Vagina (tissue), 2 donors: ENCODE data around the gene HBG2.

Experiments used
- POLR2AphosphoS5 ChIP-seq, 2 donors: sonication (generic); formaldehyde crosslinking; IDR thresholded peaks; one replicate each; pipeline ENCODE4 v1.9.0; 2017; ENCODE audit warnings: antibody characterized with exemption in 2 of 2, mild to moderate bottlenecking in 2 of 2, low read depth in 1 of 2; ENCODE audit not compliant: insufficient read depth in 1 of 2
- TF ChIP-seq, protein P1 (sequence below), 3 experiments: fragments of 450-650 bp in 2 of 3; fragments of 200-600 bp in 1 of 3; sonication (generic) in 1 of 3; IDR thresholded peaks; one replicate each; pipeline ENCODE4 v1.5.1; 2017 to 2019; ENCODE audit warnings: antibody characterized with exemption in 3 of 3, mild to moderate bottlenecking in 2 of 3, moderate library complexity in 2 of 3

DNA sequence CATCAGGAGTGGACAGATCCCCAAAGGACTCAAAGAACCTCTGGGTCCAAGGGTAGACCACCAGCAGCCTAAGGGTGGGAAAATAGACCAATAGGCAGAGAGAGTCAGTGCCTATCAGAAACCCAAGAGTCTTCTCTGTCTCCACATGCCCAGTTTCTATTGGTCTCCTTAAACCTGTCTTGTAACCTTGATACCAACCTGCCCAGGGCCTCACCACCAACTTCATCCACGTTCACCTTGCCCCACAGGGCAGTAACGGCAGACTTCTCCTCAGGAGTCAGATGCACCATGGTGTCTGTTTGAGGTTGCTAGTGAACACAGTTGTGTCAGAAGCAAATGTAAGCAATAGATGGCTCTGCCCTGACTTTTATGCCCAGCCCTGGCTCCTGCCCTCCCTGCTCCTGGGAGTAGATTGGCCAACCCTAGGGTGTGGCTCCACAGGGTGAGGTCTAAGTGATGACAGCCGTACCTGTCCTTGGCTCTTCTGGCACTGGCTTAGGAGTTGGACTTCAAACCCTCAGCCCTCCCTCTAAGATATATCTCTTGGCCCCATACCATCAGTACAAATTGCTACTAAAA is 27.8 kb downstream of the HBG2 start, which contains the start of gene HBB:
- TF ChIP-seq POLR2AphosphoS5 (IDR thresholded peaks at IDR 0.05; ENCODE audit: insufficient read depth in 1 of 2, low read depth in 1 of 2): no peak
- TF ChIP-seq, protein P1, sequence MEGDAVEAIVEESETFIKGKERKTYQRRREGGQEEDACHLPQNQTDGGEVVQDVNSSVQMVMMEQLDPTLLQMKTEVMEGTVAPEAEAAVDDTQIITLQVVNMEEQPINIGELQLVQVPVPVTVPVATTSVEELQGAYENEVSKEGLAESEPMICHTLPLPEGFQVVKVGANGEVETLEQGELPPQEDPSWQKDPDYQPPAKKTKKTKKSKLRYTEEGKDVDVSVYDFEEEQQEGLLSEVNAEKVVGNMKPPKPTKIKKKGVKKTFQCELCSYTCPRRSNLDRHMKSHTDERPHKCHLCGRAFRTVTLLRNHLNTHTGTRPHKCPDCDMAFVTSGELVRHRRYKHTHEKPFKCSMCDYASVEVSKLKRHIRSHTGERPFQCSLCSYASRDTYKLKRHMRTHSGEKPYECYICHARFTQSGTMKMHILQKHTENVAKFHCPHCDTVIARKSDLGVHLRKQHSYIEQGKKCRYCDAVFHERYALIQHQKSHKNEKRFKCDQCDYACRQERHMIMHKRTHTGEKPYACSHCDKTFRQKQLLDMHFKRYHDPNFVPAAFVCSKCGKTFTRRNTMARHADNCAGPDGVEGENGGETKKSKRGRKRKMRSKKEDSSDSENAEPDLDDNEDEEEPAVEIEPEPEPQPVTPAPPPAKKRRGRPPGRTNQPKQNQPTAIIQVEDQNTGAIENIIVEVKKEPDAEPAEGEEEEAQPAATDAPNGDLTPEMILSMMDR (IDR thresholded peaks at IDR 0.05): no peak
